DMS53 (cell line): Measurements from ENCODE around the gene UGT1A7.
"Not testable (repeated sequence)": the region's sequence is repeated elsewhere in the genome, so short reads cannot be mapped to it uniquely, and the experiment has no call there.

Source experiments
- DNase-seq: peaks from one replicate; lab custom pipeline; 2025; lab: John Stamatoyannopoulos, UW

The UGT1A7 gene

GRCh38 chr2:233681521-233682099 lies at the start of gene UGT1A7:
Gene UGT1A7, plus strand, starts transcription at chr2:233681901. Its CDS starts 37 bp downstream, at chr2:233681938.
- DNase-seq: no peak

DNA sequence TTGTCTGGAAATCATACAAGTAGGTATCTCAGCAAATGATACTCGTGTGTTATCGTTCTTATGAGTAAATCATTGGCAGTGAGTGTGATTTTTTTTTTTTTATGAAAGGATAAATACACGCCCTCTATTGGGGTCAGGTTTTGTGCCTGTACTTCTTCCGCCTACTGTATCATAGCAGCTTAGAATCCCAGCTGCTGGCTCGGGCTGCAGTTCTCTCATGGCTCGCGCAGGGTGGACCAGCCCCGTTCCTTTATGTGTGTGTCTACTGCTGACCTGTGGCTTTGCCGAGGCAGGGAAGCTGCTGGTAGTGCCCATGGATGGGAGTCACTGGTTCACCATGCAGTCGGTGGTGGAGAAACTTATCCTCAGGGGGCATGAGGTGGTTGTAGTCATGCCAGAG lies 45.4 kb upstream of the UGT1A7 start, which contains the start of gene UGT1A10:
Gene UGT1A10 (plus strand): TSS at position 143 of the 400 bp plus-strand sequence. CDS start 75 bp downstream, at position 218.
- not testable (repeated sequence) for DNase-seq

DNA sequence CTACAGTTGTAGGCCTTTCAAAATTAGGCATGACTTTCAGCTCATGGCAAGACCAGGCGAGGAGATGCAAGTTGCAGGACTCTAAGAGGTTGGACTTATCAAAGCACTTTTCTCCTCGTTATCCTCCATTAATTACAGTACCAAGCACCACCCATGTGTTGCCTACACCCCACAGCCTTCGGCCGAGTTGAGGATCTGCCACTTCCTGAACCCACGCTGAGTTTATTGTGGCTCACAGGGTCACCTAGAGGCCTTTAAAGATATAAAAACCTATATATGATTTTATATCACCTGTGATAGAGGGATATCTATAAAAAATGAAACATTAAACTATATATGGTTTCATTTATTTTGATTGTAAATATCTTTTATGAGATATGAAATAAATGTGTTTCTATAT lies 42.9 kb upstream of the UGT1A7 start:
- DNase-seq: no peak

DNA sequence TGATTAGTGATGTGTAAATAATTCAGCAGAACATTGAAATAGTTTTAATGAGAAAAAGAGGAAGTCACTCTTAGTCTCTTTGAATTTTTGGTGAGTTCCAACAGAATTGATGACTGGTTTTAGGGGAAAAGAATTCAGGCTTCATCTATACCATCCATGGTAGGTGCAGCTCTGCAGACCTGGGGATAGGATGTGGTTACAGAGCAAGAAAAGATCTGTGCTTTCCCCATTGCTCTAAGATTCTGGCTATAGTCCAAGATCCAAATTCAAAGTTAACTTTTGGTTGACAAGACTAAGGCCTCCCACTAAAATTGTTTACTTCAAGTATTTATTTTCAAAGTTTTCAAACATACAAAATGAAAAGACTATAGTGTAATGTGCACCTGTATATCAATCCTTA lies 41.8 kb upstream of the UGT1A7 start:
- DNase-seq: no peak

GRCh38 chr2:233643128-233643527 lies 38.6 kb upstream of the UGT1A7 start:
- peak; percentile 54 for DNase-seq

DNA sequence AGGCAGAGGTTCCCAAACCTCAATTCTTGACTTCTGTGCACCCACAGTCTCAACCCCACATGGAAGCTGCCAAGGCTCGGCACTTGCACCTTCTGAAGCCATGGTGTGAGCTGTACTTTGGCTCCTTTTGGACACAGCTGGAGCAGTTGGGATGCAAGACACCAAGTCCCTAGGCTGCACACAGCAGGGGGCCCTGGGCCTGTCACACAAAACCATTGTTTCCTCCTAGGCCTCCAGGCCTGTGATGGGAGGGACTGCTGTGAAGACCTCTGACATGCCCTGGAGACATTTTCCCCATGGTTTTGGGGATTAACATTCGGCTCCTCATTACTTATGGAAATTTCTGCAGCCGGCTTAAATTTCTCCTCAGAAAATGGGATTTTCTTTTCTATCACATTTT lies 35.7 kb upstream of the UGT1A7 start:
- not testable (repeated sequence) for DNase-seq

DNA sequence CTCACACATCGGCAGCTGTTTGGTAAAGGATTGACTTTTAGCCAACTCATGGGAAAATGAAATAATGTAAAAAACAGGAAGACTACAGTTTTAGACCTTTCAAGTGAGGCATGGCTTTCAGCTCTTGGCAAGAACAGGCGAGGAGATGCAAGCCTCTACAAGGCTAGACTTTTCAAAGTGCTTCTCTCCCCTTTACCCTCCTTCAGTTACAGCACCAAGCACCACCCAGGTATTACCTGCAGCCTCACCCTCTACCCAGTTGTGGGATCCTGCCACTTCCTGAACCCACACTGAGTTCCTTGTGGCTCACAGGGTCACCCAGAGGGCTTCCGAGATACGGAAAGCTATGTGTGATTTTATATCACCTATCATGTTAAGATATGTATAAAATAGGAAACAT lies 30.7 kb upstream of the UGT1A7 start:
- DNase-seq: no peak

DNA sequence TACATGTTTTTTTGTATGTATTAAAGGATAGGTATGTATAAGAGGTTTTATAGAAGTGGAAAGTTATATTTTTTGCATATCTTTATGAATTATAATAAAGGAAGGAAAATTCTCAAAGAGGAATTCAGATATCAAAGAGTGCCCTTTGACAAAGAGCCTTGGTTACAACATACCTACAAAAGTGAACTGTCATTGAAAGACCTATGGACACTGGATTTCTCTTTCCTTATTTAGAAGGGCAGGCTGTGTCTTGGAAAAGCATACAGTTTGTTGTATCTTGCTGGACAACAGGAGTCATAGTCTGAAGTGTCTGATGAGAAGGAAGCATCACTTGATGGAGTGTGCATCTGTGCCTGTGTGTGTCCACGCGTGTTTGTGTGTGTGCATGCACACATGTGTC lies 30.3 kb upstream of the UGT1A7 start:
- no peak for DNase-seq

DNA sequence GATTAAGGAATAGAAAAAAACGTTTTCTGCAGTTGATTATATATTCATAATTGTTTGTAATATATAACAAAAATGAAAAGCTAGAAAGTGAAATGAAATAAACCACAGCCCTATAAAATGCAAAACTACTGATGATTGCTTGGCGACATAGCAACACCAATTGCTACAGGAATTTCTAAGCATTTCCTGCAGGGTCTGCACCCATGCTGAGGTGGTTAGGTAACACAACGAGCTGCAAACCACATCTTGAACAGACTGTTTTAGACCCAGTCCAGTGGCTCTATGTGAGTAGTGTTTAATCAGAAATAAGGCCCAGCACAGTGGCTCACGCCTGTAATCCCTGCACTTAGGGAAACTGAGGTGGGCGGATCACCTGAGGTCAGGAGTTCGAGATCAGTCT lies 27.2 kb upstream of the UGT1A7 start:
- no peak for DNase-seq

- no peak for DNase-seq
These were observed 26.7 kb upstream of the UGT1A7 start for GRCh38 chr2:233655043-233655442.

- not testable (repeated sequence) for DNase-seq
These were observed 25.8 kb upstream of the UGT1A7 start for GRCh38 chr2:233655943-233656342.

DNA sequence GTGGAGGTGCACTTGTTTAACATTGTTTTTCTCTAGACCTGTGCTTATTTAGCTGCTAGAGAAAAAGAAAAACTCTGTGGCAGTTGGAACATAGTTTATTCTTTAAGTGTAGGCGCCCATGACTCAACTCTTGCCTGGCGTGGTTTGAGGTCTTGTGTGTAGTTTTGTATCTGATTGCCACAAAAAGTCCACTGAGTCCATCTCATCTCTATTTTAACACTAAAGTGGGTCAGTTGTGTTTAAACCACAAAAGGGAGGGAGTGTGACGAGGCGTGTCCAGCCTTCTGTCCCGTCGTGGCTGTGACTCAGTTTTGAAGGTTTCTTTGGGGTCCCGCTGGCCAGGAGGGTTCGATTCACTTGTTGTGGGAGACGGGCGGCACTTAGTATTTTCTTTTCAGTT lies 25.3 kb upstream of the UGT1A7 start:
- DNase-seq: no peak

GRCh38 chr2:233658610-233659009 lies 23.1 kb upstream of the UGT1A7 start:
- DNase-seq: no peak

DNA sequence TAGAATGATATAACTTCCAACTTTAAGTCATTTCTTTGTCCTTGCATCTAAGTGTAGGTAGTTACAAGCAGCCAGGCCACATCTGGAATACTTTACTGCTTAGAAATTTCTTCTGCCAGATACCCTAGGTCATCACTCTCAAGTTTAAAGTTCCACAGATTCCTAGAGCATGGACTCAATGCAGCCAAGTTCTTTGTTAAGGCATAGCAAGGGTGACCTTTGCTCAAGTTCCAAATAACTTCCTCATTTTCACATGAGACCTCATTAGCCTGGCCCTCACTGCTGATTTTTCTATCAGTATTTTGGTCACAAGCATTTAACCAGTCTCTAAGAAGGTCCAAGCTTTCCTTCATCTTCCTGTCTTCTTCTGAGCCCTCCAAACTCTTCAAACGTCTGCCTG lies 17.8 kb upstream of the UGT1A7 start:
- DNase-seq: no peak

DNA sequence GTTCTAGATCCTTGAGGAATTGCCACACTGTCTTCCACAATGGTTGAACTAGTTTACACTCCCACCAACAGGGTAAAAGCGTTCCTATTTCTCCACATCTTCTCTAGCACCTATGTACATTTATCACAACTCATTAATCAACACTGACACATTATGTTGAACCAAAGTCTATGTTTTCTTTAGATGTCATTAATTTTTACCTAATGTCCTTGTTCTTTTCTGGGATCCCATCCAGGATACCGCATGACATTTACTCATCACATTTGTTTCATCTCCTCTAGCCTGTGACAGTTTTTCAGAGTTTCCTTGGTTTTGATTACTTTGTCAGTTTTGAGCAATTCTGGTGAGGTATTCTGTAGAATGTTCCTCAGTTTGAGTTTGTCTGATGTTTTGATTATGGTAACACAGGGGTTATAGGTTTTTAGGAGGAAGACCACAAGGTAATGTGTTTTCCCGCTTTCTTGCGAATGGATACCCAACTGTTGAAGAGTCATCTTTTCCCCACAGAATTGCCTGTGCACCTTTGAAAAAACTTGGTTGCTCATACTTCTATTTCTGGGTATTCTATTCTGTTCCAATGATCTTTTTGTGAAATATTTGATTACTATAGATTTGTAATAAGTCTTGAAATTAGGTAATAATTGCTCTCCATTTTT lies 13.0 kb upstream of the UGT1A7 start:
- no peak for DNase-seq

GRCh38 chr2:233671290-233672161 lies 10.2 kb upstream of the UGT1A7 start, which contains the start of gene UGT1A9:
Gene UGT1A9, plus strand, starts transcription at chr2:233671898. Its CDS starts 37 bp downstream, at chr2:233671935.
- no peak for DNase-seq

GRCh38 chr2:233672886-233673285 lies 8.8 kb upstream of the UGT1A7 start:
- DNase-seq: no peak

GRCh38 chr2:233673896-233674295 lies 7.8 kb upstream of the UGT1A7 start:
- DNase-seq: no peak

- peak; percentile 4 for DNase-seq
These were observed 7.4 kb upstream of the UGT1A7 start for GRCh38 chr2:233674314-233674713.

GRCh38 chr2:233674995-233675394 lies 6.7 kb upstream of the UGT1A7 start:
- peak; percentile 21 for DNase-seq

- no peak for DNase-seq
These were observed 5.7 kb upstream of the UGT1A7 start for GRCh38 chr2:233676046-233676445.

DNA sequence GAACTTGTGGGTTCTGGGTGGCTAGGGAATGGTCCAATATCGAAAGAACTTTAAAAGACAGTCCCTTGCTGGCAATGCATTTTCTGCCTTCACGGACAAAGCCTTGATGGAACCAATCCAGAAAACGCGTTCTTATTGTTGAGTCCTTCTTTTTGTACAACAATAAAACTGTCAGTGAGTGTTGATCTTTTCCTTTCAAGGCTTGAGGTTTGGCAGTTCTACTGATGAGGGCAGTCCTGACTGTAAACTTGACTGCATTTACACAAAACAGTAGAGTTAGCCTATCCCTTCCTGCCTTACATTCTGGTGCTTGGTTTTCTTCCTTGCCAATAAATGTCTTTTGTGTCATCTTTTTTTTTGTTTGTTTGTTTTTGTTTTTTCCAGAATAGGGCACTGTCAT lies 2.5 kb upstream of the UGT1A7 start:
- no peak for DNase-seq
